ENCODE measurements around the gene STIM1.
"Not testable (repeated sequence)": the region's sequence is repeated elsewhere in the genome, so short reads cannot be mapped to it uniquely, and the experiment has no call there.

STIM1 gene

GRCh38 chr11:3989276-3989920, 133.9 kb downstream of the STIM1 start:
- DNase-seq = no peak

- no peak for DNase-seq
Observed at GRCh38 chr11:3989921-3990290, 134.4 kb downstream of the STIM1 start.

- DNase-seq = no peak
Observed at GRCh38 chr11:3990406-3990805, 134.9 kb downstream of the STIM1 start.

- no peak for DNase-seq
Observed at GRCh38 chr11:3992964-3993363, 137.5 kb downstream of the STIM1 start.

- DNase-seq = no peak
Observed at GRCh38 chr11:3994030-3994640, 138.7 kb downstream of the STIM1 start.

- no peak for DNase-seq
Observed at GRCh38 chr11:3995307-3995706, 139.8 kb downstream of the STIM1 start.

GRCh38 chr11:3995949-3996554, 140.6 kb downstream of the STIM1 start:
- no peak for DNase-seq

- no peak for DNase-seq
Observed at GRCh38 chr11:3996651-3997050, 141.2 kb downstream of the STIM1 start.

GRCh38 chr11:4004753-4005152, 149.3 kb downstream of the STIM1 start:
- DNase-seq = not testable (repeated sequence)

- DNase-seq = no peak
Observed at GRCh38 chr11:4006946-4007680, 151.6 kb downstream of the STIM1 start.

- DNase-seq = no peak
Observed at GRCh38 chr11:4008116-4008515, 152.7 kb downstream of the STIM1 start.

- DNase-seq = not testable (repeated sequence)
Observed at GRCh38 chr11:4016602-4017001, 161.1 kb downstream of the STIM1 start.

GRCh38 chr11:4017129-4017528, 161.7 kb downstream of the STIM1 start:
- no peak for DNase-seq

- no peak for DNase-seq
Observed at GRCh38 chr11:4018641-4019040, 163.2 kb downstream of the STIM1 start.

- DNase-seq = no peak
Observed at GRCh38 chr11:4019891-4020290, 164.4 kb downstream of the STIM1 start.

GRCh38 chr11:4022669-4023068, 167.2 kb downstream of the STIM1 start:
- DNase-seq = no peak

- peak; percentile 63 to 68 for DNase-seq
Observed at GRCh38 chr11:4025248-4025966, 169.9 kb downstream of the STIM1 start.

GRCh38 chr11:4025967-4026324, 170.5 kb downstream of the STIM1 start:
- DNase-seq = peak; percentile 63 to 67

- no peak for DNase-seq
Observed at GRCh38 chr11:4026389-4026788, 170.9 kb downstream of the STIM1 start.

- DNase-seq = no peak
Observed at GRCh38 chr11:4027746-4028145, 172.3 kb downstream of the STIM1 start.

- DNase-seq = no peak
Observed at GRCh38 chr11:4030197-4030596, 174.7 kb downstream of the STIM1 start.

GRCh38 chr11:4032097-4032496, 176.6 kb downstream of the STIM1 start:
- no peak for DNase-seq

- no peak for DNase-seq
Observed at GRCh38 chr11:4035985-4036384, 180.5 kb downstream of the STIM1 start.
